Measurements from ENCODE around the gene ANKS4B.

ANKS4B gene

GRCh38 chr16:21301168-21301894, 67.8 kb downstream of the ANKS4B start:
- DNase-seq = peak; percentile 10

GRCh38 chr16:21301895-21302291, 68.4 kb downstream of the ANKS4B start:
- DNase-seq = no peak

- DNase-seq = no peak
These were observed 69.0 kb downstream of the ANKS4B start for GRCh38 chr16:21302454-21302853.

GRCh38 chr16:21302898-21303528, 69.5 kb downstream of the ANKS4B start:
- no peak for DNase-seq

Measured in CD4-positive, alpha-beta T cell treated with Interleukin-10 for 1 hour (primary cell).